HG03175 (cell line): ENCODE measurements around the gene HES3.

Experiments used
- ATAC-seq: cut with Tn5 transposase; IDR thresholded peaks from one replicate; pipeline ENCODE4 v1.9.1; 2021; ENCODE audit warnings: mild to moderate bottlenecking, moderate library complexity; ENCODE audit not compliant: unreplicated experiment

HES3 gene

GRCh38 chr1:6260961-6261614, 17.1 kb downstream of the HES3 start, which contains the start of gene GPR153:
GPR153 (minus strand) TSS chr1:6261098; CDS start chr1:6254905, 6,193 bp downstream.
- ATAC-seq: no peak

- no peak for ATAC-seq
Observed at GRCh38 chr1:6261615-6261995, 17.6 kb downstream of the HES3 start.

- ATAC-seq: no peak
Observed at GRCh38 chr1:6262555-6263420, 18.8 kb downstream of the HES3 start.

GRCh38 chr1:6263716-6264115, 19.7 kb downstream of the HES3 start:
- ATAC-seq: no peak

DNA sequence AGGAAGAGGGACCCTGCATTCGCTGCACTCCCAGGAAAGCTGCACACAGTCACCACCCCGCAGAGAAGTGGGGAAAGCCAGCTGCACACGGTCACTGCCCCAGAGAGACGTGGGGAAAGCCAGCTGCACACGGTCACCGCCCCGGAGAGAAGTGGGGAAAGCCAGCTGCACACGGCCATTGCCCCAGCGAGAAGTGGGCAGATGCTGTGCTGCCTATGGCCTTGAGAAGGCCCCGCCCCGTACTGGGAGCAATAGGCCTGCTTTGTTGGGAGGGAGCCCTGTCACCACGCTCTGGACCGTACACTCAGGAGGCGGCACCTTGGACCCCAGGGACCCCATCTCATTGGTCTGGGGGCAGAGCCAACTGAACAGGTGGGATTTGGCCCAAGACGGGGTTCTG, 21.2 kb downstream of the HES3 start:
- ATAC-seq: no peak

GRCh38 chr1:6266641-6267040, 22.7 kb downstream of the HES3 start:
- ATAC-seq: no peak

DNA sequence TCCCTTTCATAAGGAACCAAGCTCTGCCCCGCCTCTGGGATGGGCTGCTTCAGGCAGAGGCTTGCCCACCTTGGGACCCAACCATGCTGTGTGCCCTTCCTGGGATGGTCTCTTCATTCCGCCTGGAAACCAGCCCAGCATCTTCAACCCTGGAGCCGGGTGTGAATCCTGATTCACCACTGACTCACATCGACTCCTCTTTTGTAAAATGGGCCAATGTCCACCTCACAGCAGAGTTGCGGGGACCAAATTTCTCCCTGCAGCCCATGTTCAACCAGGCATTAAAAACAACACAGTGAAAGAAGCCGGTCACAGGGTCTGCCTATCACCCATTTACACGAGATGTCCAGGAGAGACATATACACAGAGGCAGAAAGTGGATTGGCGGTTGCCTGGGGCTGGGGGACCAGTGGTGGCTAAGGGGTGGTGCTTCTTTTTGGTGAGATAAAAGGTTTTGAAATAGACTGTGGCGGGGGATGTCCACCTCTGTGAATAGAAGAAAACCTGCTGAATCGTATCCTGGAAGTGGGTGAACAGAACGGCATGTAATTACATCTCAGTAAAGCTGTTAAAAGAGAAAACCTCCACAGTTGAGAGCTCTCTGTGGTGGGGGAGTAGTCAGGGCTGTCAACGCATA, 23.8 kb downstream of the HES3 start:
- ATAC-seq: no peak

GRCh38 chr1:6268415-6268814, 24.4 kb downstream of the HES3 start:
- ATAC-seq: no peak

GRCh38 chr1:6269296-6269695, 25.3 kb downstream of the HES3 start:
- ATAC-seq: no peak

DNA sequence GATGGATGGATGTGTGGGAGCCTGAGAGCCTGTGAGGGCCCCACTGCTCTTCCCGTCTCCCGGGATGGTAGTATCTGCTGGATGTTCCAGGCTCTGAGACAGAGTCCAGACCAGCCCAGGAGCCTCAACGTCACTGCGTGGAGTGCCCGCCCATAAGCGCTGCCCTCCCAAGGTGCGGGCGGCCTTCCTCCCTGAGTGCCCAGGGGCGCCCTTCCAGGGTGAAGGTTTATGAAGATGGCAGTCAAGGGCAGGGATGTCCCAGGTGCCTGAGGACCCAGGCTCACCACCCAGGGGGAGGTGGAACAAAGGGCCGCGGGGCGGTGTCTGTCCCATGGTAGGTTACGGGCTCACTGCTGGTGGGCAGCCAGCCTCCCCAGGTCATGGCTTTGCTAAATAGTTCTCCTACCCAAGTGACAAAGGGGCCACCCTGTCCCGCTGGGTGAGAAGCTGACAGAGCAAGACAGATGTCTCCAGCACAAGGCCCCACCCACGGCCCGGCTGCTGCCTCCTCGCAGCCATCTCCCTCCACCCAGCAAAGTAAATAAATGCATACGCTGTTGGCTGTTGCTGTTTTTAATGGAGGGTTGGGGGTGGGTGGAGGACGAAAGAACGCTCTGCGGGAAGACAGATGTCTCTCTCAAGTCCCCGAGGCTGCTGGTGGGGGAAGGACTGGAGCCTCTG, 25.9 kb downstream of the HES3 start:
- ATAC-seq: no peak

DNA sequence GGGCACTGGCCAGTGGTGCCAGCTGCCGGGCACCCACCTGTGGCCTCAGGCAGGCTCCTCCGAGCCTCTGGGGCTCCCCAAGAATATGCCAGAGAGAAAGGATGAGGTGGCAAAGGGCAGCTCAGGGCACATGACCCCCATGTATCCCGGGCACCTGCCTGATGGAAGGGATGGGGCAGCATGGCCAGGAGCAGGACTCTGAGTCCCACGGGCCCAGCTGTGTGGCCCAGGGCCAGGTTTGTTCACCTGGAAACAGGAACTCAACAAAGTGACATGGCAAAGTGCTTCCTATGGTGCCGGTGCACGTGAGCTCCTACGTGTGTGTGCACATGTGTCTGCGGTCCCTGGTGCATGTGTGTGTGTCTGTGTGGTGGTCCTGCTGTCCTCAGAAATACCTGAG, 26.4 kb downstream of the HES3 start:
- ATAC-seq: no peak

GRCh38 chr1:6271006-6271405, 27.0 kb downstream of the HES3 start:
- no peak for ATAC-seq

DNA sequence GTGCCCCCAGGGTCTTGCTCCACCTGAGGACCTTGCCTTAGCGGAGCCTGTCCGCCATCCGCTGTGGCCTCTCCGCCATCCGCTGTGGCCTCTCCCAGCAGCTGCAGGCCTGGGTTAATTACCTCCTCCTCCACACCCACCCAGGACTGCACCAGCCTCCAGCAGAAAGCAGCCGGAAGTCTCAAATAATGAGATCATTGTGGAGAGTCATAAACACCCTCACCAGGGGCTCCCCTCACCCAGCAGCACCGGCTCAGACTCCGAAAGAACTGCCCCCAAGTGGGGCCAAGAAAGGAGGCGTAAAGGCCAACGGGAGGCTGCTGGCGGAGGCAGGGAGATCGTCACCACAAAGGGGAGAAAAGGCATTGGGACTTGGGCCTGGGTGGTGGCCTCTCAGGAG, 27.6 kb downstream of the HES3 start:
- no peak for ATAC-seq

DNA sequence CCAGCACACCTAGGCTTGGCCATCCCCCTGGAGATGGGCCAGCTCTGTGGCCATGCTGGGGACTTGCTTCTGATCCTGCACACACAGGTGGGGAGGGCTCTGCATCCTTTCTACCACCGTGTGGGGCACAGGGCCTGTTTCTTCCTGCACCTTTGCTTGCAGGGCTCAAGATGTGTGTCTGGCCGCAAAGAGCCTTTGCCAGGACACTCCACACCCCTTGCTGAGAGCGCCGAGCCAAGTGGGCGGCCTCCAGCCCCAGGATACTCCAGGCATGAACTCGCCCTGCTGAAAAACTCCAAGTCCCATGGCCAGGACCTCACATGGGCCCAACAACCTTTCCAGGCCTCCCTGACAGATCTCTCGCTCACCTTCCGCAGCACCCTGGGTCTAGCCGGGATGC, 28.5 kb downstream of the HES3 start:
- no peak for ATAC-seq

GRCh38 chr1:6272868-6273267, 28.9 kb downstream of the HES3 start:
- ATAC-seq: no peak

DNA sequence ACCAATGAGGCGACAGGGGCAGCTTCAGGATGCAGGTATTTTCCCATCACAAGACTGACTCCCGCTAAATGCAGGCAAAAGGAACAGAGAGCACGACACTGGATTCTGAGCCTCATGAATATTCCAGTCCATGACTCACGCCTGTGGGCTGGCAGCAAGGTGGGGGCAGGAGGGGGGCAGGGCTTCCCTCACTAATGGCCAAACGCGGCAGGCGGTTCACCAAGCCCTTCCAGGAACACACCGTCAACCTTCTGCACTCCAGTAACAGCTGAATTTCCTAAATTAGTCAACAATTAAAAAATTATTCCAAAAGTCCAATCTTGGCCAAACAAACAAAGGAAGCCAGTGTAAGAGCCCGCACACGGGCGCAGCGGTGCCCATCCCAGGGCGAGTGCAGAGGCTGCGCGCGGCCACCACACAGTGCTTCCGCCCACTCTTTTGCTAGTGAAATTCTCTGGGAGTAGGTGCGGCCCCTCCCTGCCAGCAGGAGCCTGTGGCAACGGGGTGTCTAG, 29.5 kb downstream of the HES3 start:
- ATAC-seq: no peak

GRCh38 chr1:6274102-6274501, 30.1 kb downstream of the HES3 start:
- ATAC-seq: no peak

GRCh38 chr1:6274622-6275139, 30.7 kb downstream of the HES3 start:
- no peak for ATAC-seq

- ATAC-seq: no peak
Observed at GRCh38 chr1:6275826-6276782, 32.1 kb downstream of the HES3 start.
